ENCODE results near the gene CAMTA1. TPM values are rescaled to one million over a fixed set of nuclear protein-coding genes. Genes with fewer than 3 reads are reported as not detected.

The CAMTA1 gene
- total RNA-seq, 1 experiment from 2014 or later = 69.5 TPM

- no peaks in the 10 kb centered on the region for H3K4me1 ChIP-seq (ENCODE audit: control insufficient read depth in 1 of 2, insufficient read depth in 2 of 2, low read length in 2 of 2)
- POLR2A ChIA-PET = no interaction called here
- CTCF ChIA-PET = no interaction called here
Observed at GRCh38 chr1:7500381-7501083, 715.3 kb downstream of the CAMTA1 start.

More at GRCh38 chr1:7500381-7501083, 715.3 kb downstream of the CAMTA1 start:
- no peak for DNase-seq (ENCODE audit: low read depth, low spot score)
- ATAC-seq = no peak
- no peak overlapping the region for H2AFZ ChIP-seq (ENCODE audit: low read depth, low read length, poor library complexity, severe bottlenecking)
- no peak overlapping the region for H3K4me3 ChIP-seq (replicated peaks in 1 of 2; ENCODE audit: low read depth in 1 of 2, low read length in 2 of 2)
- H4K20me1 ChIP-seq (ENCODE audit: insufficient read depth) = no peaks in the 10 kb centered on the region
- RAD21 ChIA-PET (ENCODE audit: low non-redundant PET in 1 of 2, low total read pairs in 2 of 2, uncharacterized antibody in 2 of 2, unreplicated experiment in 2 of 2) = no interaction called here
- no peaks in the 10 kb centered on the region for H3K9me2 ChIP-seq (ENCODE audit: insufficient read depth)
- H3K4me2 ChIP-seq (ENCODE audit: low read length) = no peak overlapping the region
- no peak for TF ChIP-seq ZFX (IDR thresholded peaks at IDR 0.05)
- no peak for TF ChIP-seq MAX (IDR thresholded peaks at IDR 0.05)
- no peak for TF ChIP-seq CTCF (IDR thresholded peaks at IDR 0.05 in 2 of 3, conservative IDR thresholded peaks at IDR 0.05 in 1 of 3; ENCODE audit: borderline replicate concordance in 1 of 3, insufficient read depth in 1 of 3, low read depth in 2 of 3, low read length in 2 of 3)
- no peak for TF ChIP-seq ZNF274 (IDR thresholded peaks at IDR 0.05; ENCODE audit: low read depth, low read length)
- TF ChIP-seq CEBPB (IDR thresholded peaks at IDR 0.05; ENCODE audit: low read depth) = no peak
- no peak for TF ChIP-seq SIN3A (IDR thresholded peaks at IDR 0.05; ENCODE audit: low read depth)
- TF ChIP-seq REST (IDR thresholded peaks at IDR 0.05; ENCODE audit: low read depth) = no peak
- no peak for TF ChIP-seq YY1 (IDR thresholded peaks at IDR 0.05; ENCODE audit: extremely low read depth, insufficient replicate concordance, low read depth, low read length)
- TF ChIP-seq POLR2A (IDR thresholded peaks at IDR 0.05; ENCODE audit: borderline replicate concordance, extremely low read depth, insufficient read depth, insufficient read length) = no peak
- no peak for TF ChIP-seq ELF1 (IDR thresholded peaks at IDR 0.05; ENCODE audit: borderline replicate concordance, low read depth)
- no peak for TF ChIP-seq SP1 (IDR thresholded peaks at IDR 0.05; ENCODE audit: low read depth)
- TF ChIP-seq CBX3 (IDR thresholded peaks at IDR 0.05; ENCODE audit: low read depth) = no peak
- TF ChIP-seq EGR1 (IDR thresholded peaks at IDR 0.05; ENCODE audit: low read depth) = no peak
- TF ChIP-seq SRF (IDR thresholded peaks at IDR 0.05; ENCODE audit: low read depth) = no peak
- no peaks in the 10 kb centered on the region for H3K36me3 ChIP-seq (ENCODE audit: control insufficient read depth in 1 of 2, insufficient read depth in 2 of 2, low read length in 2 of 2)
- H3K27me3 ChIP-seq (ENCODE audit: insufficient read depth, low read length) = no peaks in the 10 kb centered on the region
- no TSS peak for BruUV-seq (replicated peaks)
- H3K9me3 ChIP-seq (ENCODE audit: control insufficient read depth in 1 of 2, insufficient read depth in 1 of 2, low read depth in 1 of 2, low read length in 2 of 2) = peaks cover 0 to 4% of the 10 kb centered on the region in 2 experiments; a peak in 1 of 4 replicates
- H3K9ac ChIP-seq (ENCODE audit: low read length) = no peak overlapping the region
- H3K27ac ChIP-seq (ENCODE audit: low read depth, low read length) = no peak overlapping the region
- intact Hi-C loops (cut with micrococcal nuclease) = no loop called here
- H3K79me2 ChIP-seq (ENCODE audit: insufficient read depth, low read length) = no peaks in the 10 kb centered on the region

All from HCT116 (cell line).